Activated CD4-positive, alpha-beta T cell treated with anti-CD3 and anti-CD28 coated beads for 48 hours (primary cell): Measurements from ENCODE around the gene ELMO3.

Experiments used
- DNase-seq: peaks from one replicate; pipeline ENCODE4 v3.0.0-alpha.2; 2020

ELMO3 gene

GRCh38 chr16:67163999-67164558 is 34.9 kb upstream of the ELMO3 start:
- DNase-seq = no peak

DNA sequence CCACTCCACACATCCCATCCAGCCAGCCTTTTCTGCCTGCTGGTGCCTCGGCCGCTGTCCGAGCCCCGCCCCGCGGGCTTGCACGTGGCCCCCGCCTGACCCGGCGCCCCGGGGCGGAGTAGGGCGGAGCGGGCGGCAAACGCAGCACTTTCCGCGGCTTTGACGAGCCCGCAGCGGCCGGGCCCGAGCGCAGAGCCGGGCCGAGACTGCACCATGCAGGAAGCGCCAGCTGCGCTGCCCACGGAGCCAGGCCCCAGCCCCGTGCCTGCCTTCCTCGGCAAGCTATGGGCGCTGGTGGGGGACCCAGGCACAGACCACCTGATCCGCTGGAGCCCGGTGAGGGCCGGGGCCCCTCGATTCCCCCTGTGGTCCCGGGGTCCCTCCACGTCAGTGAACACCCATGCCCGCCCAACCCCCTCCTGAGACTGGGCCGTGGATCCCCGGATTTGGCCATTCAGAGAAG is 34.3 kb upstream of the ELMO3 start, which contains the start of gene HSF4:
TSS of gene HSF4 (plus strand) at position 147 of the 463 bp plus-strand sequence. CDS start at position 214, 67 bp downstream.
- DNase-seq = no peak

DNA sequence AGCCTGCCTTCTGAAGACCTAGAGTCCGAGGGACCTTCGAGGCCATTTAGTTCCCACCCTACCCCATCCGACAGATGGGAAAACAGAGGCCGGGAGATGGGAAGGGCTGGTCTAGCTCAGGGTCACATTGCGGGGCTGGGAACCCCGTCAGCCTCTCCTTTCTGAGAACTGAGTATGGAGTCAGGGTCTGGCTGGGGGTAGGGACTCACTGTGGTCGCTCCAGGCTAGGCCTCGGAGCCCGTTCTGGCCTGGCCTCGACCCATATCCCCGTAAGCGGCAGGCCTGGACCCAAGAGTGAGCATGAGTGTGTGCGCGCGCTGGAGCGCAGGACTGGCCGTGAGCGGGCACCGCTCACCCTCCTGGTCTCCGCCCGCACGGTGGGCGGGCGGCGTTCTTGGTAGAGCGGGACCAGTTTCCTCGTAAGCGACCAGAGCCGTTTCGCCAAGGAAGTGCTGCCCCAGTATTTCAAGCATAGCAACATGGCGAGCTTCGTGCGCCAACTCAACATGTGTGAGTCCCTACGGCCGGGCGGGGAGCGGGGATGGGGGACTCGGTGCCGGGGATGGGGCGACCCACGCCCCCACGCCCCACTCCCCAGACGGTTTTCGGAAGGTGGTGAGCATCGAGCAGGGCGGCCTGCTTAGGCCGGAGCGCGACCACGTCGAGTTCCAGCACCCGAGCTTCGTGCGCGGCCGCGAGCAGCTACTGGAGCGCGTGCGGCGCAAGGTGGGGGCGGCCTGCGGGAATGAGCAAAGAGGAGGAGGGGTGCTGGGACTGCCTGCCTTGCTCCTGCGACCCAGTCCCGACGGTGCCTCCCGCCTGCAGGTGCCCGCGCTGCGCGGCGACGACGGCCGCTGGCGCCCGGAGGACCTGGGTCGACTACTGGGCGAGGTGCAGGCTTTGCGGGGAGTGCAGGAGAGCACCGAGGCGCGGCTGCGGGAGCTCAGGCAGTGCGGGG is 33.5 kb upstream of the ELMO3 start:
- no peak for DNase-seq

DNA sequence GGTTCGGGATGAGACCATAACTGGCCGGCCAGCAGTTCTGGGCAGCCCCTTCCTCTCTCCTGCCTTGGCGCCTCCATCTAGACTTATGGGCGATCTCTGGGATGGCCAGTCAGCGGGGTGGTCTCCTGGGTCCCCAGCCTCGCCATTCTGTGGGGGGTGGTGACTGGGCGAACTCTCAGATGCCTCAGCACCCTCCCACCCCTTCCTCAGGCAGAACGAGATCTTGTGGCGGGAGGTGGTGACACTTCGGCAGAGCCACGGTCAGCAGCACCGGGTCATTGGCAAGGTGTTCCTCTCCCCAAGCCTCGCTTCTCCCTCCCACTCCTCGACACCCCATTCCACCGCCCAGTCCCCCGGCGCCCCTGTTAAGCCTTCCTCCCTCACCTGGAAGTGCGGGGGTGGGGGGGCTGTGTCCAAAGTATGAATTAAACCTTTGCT is 32.8 kb upstream of the ELMO3 start:
- no peak for DNase-seq

DNA sequence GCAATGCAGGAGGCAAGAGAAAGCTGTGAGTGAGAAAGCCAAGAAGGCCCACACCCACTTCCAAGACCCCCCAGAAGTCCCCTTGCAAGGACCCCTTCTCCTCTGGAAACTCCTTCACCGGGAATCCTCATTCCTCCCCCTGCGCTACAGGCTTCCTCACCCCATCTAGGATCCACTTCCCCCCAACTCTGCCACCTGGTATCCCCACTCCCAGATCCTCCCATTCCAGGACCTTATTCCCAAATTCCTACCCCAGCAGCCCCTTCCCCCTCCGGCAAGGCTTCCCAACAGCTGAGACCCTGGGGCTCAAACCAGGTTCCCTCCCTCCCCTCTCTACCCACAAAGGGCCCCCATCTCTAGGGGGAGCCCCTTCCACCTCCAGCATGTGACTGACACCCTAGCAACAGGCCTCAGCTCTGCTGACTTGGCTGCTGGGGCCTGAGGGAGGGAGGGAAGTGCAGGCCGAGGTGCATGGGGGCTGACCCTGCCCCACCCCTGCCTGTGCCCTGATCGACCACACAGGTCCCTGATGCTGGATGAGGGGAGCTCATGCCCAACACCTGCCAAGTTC is 32.2 kb upstream of the ELMO3 start:
- DNase-seq = no peak

DNA sequence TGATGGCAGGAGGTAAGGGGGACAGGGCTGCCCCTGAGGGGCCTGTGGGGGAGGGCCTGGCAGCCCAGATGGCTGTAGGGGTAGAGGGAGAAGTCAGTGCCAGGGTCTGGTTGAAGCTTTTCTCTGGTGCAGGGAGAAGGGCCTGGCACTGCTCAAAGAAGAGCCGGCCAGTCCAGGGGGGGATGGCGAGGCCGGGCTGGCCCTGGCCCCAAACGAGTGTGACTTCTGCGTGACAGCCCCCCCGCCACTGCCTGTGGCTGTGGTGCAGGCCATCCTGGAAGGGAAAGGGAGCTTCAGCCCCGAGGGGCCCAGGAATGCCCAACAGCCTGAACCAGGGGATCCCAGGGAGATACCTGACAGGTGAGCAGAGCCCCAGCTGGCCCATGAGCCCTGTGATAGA is 31.3 kb upstream of the ELMO3 start:
- DNase-seq = no peak

DNA sequence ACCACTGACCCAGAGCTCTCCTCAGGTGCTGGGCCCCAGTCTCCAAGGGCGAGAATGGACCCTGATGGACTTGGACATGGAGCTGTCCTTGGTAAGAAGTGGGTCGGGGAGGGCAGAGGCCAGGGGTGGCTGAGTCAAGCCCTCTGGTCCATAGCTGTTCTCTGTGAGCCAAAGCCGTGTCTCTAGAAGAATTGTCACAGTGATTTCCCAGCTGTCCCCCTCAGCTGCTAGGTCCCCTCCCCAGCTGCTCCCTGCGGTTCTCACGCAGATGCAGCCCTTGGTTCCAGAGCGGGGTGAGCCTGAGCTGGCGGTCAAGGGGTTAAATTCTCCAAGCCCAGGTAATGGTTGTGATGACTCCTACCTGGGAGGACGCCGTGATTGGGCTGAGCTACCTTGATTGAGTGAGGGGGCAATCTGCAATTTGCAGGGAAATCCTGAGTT is 29.9 kb upstream of the ELMO3 start:
- no peak for DNase-seq

GRCh38 chr16:67169642-67170167 is 29.2 kb upstream of the ELMO3 start:
- peak; percentile 59 for DNase-seq

- DNase-seq = peak; percentile 63
These were observed 28.6 kb upstream of the ELMO3 start, which contains the start of gene NOL3 for GRCh38 chr16:67170168-67170948. Gene NOL3 (plus strand): TSS chr16:67170538.

DNA sequence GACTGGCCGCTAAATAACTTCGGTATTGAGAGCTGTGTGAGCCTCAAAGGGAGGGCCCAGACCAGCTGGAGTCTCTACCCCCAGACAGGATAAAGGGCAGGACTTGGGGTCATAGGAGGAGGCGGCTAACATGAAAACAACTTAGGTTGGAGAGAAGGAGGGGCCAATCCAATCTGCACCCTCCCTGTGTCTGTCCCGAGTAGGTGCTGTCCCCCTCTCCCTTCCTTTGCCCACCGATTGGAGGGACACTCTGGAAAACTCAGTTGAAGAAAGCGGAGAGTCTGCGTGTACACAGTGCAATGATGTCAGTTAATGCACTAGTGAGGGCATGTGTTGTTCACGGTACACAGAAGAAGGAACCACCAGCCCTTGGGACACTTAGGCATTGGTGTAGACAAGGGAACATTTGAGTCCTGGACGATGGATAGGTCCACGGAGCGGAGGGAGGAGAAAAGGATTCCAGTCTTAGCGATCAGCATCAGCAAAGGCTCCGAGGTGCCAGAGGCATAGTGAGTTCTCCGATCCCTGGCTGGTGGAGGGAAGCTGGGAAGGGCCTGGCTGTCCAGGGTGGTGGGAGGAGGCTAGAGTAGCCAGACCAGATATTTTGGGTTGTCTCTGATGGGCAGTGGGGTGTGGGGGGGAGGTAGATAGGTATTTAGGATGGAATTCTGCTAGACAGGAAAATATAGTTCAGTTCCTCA is 27.8 kb upstream of the ELMO3 start:
- DNase-seq = no peak

- DNase-seq = no peak
These were observed 25.6 kb upstream of the ELMO3 start for GRCh38 chr16:67173323-67173722.

GRCh38 chr16:67173808-67174705 is 24.9 kb upstream of the ELMO3 start:
- DNase-seq = peak; percentile 73

- no peak for DNase-seq
These were observed 24.2 kb upstream of the ELMO3 start for GRCh38 chr16:67174706-67175231.

DNA sequence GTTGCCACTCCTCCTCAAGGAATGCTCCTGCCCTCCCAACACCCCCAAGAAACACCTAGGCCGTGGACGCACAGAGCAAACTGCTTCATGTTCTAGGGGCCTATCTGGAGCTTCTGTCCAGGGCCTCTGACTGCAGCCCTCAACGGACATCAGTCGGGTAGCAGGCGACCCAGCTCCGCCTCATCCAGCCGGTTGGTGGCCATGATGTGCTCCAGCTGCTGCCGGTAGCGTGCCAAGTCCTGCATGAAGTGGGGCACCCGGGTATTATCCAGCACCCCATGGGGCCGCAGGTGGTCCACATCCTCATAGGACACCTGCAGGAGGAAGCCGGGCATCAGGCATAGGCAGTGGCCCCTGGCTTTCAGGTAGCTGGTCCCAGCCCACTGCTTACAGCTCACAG is 22.3 kb upstream of the ELMO3 start:
- DNase-seq = no peak

DNA sequence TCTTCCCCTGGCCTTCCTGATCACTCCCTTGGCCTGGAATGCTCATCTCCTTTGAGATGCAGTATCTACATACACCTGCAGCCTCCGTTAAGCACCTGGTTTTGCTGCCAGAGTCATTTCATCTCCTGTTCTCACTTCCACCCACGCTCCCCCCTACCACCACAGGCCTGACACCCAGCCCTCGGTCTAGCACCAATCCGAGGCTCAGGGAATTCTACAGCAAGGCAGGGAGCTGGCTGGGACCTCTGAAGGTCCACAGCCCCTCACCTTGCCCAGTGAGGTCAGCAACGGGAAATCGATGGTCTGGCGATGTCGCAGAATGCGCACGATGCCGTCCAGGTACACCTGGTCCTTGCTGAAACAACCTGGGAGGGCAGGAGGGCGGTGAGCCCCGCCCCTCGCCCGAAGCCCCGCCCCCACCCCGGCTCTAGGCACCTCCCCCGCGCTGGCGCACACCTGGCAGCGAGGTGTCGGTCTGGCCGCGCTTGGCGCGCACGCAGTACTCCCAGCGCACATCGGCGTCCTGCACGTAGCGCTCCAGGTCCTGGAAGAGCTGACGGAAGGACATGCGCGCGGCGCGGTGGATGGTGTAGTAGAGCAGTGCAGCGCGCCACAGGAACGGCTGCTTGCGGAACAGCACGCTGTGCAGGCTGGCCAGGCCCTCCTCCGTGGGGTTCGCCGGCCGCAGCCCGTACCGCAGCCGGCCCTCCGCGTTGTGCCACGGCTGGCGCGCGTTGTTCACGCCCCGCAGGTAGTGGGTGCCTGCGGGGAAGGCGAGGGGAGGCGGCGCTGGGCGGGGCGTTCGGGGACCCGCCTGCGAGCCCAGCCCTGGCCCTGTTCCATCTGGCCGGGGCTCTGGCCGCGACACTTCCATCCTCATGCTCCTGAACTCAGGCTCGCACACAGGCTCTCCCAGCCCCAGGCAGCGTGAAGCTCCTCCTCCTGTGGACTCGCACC is 20.9 kb upstream of the ELMO3 start:
- peak; percentile 71 for DNase-seq

GRCh38 chr16:67179421-67180080 is 19.4 kb upstream of the ELMO3 start:
- no peak for DNase-seq

- no peak for DNase-seq
These were observed 18.8 kb upstream of the ELMO3 start for GRCh38 chr16:67180166-67180565.

DNA sequence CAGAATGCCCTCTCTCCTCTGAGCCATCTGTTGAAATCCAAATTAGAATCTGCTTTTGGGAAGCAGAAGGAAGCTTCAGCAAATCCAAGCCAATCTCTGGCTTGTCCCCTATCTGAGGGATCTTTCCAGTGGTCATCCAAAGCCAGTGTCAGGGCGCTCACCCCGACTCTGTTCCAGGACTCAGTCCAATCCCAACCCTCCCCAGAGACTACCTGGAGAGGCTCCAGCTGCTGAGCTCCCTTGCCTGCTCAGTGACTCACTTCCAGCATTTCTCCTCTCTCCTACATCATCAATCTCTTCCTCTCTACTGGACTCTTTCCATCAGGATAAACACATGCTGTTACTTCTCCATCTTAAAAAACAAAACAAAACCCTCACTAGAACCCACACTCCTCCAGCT is 17.6 kb upstream of the ELMO3 start:
- DNase-seq = no peak

GRCh38 chr16:67182288-67182687 is 16.6 kb upstream of the ELMO3 start:
- no peak for DNase-seq
